LNCaP clone FGC (cell line): ENCODE data around the gene SSR2.
A peak's percentile ranks its signal among the peaks of the same experiment; 100 is the strongest.

ENCODE experiments used
- DNase-seq: peaks from one replicate; pipeline ENCODE4 v3.0.0-alpha.2; 2011; ENCODE audit warnings: low read depth
- H3K4me3 ChIP-seq: 2 replicates; pipeline ENCODE4 v1.5.1; 2011; ENCODE audit warnings: mild to moderate bottlenecking, low read depth, low read length, control low read depth
- TF ChIP-seq, protein P1 (sequence below): IDR thresholded peaks from 2 replicates; pipeline ENCODE4 v1.5.1; 2012; ENCODE audit warnings: mild to moderate bottlenecking; ENCODE audit not compliant: control insufficient read depth, insufficient read depth; ENCODE audit errors: extremely low read depth

Gene SSR2

DNA sequence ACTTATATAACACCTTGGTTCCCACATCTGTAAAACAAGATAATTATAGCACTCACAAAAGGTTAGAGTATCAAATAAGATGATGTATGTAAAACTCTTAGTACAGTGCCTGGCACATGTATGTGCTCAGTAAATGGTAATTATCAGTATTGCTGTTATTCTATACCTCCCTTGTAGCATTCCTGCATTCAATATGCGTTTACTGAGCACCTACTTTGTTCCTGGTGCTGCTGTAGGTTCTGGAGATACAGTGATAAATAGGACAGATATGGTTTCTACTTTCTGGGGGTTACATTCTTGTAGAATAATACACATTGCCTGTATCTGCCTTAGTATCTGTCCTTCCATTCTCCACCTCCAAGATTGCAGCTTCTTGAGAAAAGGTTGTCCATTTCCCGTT, 1.2 kb upstream of the SSR2 start:
- no peak for DNase-seq
- H3K4me3 ChIP-seq: no peak overlapping the region
- TF ChIP-seq, protein P1, sequence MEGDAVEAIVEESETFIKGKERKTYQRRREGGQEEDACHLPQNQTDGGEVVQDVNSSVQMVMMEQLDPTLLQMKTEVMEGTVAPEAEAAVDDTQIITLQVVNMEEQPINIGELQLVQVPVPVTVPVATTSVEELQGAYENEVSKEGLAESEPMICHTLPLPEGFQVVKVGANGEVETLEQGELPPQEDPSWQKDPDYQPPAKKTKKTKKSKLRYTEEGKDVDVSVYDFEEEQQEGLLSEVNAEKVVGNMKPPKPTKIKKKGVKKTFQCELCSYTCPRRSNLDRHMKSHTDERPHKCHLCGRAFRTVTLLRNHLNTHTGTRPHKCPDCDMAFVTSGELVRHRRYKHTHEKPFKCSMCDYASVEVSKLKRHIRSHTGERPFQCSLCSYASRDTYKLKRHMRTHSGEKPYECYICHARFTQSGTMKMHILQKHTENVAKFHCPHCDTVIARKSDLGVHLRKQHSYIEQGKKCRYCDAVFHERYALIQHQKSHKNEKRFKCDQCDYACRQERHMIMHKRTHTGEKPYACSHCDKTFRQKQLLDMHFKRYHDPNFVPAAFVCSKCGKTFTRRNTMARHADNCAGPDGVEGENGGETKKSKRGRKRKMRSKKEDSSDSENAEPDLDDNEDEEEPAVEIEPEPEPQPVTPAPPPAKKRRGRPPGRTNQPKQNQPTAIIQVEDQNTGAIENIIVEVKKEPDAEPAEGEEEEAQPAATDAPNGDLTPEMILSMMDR: no peak

DNA sequence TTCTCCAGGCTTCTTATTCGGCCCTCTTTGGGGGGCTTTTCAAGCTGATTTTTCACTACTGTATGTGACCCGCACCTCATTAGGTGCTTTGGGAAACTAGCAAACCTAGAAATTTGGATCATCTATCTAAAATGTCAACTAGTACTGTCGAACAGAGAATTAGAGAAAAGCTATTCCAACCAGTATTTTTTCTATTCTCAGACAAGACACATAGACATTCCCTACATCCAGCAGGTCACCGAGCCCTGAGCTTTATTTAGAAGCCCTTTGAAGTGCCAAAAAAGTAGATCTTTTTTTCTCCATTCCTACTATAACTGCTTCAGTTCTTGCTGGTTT, 310 bp upstream of the SSR2 start:
- H3K4me3 ChIP-seq: peak overlapping the region; percentile 96
- no peak for DNase-seq
- TF ChIP-seq, protein P1: no peak

DNA sequence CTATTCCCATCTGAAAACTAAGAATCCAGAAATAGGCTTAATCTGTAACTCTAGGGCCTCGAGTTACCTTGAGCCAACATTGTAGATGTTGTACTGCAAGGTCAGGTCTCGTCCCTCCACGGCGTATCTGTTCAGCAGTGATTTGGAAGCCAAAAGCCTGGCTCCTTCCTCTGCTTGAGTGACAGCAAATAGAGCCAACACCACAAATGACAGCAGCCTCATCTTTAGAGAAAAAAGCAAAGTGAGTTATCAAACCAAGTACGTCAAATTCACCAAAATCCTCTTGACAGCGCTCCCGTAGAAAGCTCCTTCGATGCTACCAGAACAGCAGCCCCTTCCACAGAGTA, 832 bp downstream of the SSR2 start:
- DNase-seq: no peak

DNA sequence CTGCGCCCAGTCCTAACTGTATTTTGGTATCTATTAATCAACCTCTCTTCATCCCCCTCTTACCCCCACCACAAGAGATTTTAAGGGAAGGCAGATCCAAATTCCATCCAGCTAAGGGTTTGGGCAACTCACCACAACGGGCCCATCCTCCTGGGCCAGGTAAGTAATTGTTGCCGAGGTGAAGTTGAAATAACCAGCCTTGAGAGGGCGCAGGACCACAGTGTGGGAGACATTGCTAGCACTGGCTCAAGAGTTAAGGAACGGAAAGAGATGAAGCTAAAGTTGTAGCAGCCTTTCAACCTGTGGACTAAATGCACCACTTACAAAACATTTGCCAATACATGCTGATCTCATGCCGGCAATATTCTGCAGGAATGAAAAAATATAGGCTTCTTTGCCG, 5.9 kb downstream of the SSR2 start:
- H3K4me3 ChIP-seq: no peak overlapping the region
- TF ChIP-seq, protein P1: no peak
- DNase-seq: no peak

More for the DNA sequence above, 832 bp downstream of the SSR2 start:
- H3K4me3 ChIP-seq: peak overlapping the region; percentile 96
- TF ChIP-seq, protein P1: no peak

DNA sequence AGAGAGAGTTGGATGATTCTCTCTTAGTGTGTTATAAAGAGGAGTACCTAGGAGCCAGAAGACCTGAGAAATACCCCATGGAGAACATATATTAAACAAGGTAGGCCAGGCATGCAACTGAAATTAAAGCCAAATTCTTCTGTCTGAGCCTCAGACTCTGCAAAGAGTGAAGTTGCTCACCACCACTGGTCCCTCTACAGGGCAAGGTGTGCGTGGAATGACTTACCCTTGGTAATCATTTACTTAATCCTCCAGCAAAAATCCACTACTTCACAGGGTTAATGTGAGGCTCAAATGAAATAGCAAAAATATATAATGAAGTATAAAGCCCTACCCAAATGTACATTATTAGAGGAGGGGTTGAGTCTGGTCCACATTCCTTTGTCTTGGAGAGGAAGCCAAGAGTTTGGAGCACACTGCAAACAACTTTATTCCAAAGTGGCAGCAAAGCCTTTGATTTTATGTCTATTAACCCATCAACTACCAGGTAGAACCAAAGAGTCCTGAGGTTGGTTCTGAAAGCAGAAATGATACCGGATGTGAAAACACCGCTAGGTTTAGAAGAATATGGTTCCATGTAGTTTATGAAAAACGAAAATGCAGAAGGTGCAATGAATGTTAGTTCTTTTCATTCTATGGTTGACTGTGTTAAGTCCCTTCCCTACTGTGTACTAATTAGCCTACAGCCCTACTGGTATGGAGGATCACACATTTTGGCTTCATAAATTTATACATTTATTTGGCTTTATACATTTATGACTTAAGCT, 8.5 kb downstream of the SSR2 start:
- H3K4me3 ChIP-seq: no peak overlapping the region
- TF ChIP-seq, protein P1: no peak

DNA sequence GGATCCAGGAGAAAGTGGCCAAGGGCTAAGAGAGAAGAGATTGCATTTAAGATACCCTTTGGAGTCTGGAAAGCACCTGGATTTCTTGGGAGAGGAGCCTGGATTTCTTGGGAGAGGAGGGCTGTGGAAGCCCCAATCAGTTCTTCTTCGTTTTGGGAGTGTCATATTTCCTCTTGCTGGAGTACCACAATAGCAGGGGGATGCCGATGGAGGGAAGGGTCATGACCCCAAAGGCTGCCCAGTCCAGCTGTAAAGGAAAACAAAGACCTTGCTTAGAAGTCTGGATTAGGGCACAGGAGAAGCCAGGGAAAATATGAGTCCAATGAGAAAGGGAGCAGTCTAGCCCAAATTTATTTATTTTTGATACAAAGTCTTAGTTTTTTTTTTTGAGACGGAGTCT, 11.3 kb downstream of the SSR2 start:
- TF ChIP-seq, protein P1: no peak
- no peak overlapping the region for H3K4me3 ChIP-seq
- DNase-seq: no peak

More for the DNA sequence above, 8.5 kb downstream of the SSR2 start:
- DNase-seq: no peak
